GM12801 (cell line): ENCODE measurements around the gene AKAP10.

Experiments
- TF ChIP-seq, protein P1 (sequence below): IDR thresholded peaks from one replicate; pipeline ENCODE4 v1.5.1; 2011; ENCODE audit warnings: control low read depth; ENCODE audit not compliant: insufficient read length; ENCODE audit errors: extremely low read depth

AKAP10 gene

DNA sequence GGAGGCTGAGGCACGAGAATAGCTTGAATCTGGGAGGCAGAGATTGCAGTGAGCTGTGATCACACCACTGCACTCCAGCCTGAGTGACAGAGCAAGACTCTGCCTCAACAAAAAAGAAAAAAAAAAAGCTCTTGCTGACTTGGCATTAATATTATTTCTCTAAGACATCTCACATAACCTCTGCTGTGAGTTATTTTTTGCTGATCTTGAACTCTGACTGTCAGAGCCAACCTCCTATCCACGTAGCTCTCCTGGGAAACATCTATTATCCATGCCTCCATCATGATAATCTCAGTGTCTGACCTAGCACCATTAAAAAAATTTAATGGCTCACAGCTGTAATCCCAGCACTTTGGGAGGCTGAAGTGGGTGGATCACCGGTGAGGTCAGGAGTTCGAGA is 97.2 kb downstream of the AKAP10 start:
- TF ChIP-seq, protein P1, sequence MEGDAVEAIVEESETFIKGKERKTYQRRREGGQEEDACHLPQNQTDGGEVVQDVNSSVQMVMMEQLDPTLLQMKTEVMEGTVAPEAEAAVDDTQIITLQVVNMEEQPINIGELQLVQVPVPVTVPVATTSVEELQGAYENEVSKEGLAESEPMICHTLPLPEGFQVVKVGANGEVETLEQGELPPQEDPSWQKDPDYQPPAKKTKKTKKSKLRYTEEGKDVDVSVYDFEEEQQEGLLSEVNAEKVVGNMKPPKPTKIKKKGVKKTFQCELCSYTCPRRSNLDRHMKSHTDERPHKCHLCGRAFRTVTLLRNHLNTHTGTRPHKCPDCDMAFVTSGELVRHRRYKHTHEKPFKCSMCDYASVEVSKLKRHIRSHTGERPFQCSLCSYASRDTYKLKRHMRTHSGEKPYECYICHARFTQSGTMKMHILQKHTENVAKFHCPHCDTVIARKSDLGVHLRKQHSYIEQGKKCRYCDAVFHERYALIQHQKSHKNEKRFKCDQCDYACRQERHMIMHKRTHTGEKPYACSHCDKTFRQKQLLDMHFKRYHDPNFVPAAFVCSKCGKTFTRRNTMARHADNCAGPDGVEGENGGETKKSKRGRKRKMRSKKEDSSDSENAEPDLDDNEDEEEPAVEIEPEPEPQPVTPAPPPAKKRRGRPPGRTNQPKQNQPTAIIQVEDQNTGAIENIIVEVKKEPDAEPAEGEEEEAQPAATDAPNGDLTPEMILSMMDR = no peak

DNA sequence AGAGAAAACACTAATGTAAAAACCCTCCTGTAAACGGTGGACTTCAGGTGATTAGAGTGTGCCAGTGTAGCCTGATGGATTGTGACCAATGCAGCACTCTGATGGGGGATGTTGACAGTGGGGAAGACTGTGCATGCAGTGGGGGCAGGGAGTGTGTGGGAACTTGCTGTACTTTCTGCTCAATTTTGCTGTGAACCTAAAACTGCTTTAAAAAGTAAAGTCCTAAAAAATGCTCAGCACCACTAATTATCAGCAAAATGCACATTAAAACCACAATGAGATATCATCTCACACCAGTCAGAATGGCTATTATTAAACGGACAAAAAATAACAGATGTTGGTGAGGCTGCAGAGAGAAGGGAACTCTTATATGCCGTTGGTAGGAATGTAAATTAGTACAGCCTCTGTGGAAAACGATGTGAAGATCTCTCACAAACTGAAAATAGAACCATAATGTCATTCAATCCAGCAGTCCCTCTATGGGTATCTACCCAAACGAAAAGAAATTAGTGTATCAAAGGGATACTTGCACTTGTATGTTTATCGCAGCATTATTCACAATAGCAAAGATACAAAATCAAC is 100.2 kb downstream of the AKAP10 start:
- TF ChIP-seq, protein P1 = no peak

DNA sequence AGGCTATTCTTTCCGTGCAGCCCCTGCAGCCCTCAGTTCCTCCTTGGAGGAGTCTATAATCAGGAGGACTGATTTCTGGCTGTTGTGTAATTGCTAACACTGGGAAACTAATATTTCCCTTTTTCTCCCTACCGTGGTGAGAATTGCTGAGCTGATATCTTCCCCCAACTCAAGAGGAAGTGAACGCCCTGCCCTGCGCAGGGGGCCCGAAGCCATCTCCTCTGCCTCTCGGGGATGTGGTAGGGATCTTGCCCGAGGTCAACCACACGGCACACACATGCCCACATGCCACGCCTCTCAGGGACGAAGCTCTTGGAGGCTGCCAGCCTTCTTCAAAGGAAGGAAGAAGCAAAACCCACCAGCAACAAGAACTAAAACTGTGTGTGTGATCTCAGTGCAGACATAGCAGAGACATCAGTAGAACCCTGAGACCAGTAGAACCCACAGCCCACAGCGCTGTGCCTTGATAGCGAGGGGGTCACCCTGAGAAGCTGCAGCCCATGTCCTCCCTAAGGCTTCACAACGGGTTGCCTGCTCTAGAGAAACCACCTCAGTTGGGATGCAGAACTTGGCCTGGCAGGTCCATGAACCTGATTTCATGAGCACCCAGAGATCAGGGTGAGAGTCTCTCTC is 101.0 kb downstream of the AKAP10 start:
- TF ChIP-seq, protein P1 = no peak

DNA sequence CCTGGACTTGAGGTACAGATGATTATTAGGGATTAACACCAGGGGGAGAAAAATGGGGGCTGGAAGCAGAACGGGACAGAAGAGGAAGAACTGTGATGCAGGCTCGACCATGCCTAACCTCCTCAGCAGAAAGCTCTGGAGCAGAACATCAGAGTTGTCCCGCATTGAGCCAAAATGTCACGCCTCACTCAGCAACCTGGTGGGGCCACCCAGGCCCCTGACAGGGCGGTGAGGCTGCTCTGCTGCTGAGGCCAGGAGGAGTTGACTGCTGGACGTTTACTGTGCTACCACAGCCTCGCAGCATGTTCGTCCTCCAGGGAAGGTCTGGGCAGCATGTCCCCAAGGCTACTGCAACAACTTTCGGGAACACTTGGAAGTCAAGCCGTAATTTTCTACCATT is 103.4 kb downstream of the AKAP10 start:
- TF ChIP-seq, protein P1 = no peak

DNA sequence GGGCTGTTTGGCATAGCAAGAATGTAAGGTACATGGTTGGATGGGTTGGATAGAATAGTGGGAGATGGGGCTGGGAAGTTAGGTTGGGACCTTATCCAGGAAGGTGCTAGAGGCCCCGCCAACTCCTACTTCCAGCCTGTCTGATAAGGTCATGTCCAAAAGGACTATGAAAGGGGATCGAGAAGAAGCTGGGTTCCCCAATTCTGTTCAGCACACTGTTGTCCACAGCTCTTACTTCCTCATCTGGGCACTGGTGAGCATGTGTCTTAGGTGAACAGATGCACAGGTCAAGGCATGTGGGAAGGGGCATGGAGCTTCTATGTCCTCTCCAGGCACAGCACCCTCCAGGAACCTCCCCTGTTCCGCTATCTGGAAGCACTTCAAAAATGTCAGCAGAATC is 104.3 kb downstream of the AKAP10 start:
- TF ChIP-seq, protein P1 = no peak

DNA sequence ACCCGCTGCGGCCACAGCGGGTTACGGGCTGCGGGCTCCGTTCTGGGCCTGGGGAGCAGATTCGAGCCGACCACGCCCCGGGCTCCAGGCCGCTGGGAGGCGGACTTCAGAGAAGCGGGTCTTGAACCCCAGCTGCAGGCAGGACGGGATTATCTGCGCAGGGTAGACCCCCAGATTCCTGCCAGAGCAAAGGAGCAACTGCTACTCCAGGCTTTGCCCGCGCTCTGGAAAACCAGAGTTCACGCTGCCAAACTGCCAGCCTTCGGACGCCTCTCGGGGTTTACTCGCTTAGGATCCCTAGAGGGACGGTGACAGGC is 109.6 kb downstream of the AKAP10 start:
- TF ChIP-seq, protein P1 = no peak

DNA sequence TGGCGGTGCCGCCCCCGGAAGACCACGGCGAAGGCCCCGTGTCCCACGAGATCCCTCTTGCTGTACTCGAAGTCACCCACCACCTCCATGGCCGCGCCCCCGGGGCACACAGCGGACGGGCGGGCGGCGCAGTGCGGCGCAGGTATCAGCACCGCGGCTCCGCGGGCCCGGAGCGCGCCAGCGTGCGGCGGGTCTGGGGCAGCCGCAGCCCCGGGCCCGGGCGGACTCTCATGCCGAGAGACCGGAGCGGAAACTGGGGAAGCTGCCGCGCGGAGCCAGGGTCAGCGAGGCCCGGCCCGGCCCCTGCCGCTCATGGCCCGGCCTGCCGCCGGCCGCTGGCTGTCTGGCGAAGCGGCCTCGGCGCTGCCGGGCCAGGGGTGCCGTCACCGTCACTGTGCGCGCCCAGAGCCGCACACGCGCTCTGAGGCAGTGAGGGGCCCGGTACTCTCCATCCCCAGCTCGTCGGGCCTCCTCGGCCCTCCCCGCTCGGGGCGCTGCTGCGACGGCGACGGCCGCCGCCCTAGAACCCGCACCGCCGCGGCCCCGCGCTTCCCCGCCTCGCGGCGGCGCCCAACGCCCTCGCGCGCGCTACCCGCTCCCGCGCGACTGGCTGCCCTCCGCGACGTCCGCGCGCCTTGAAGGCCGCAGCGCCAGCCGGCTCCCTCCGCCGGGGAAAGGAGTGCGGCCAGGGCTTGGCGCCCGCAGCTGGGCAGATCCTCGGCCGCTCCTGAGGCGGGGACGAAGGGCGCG is 110.1 kb downstream of the AKAP10 start, which contains the start of gene ULK2:
Gene ULK2, minus strand, starts transcription at position 608 of the 750 bp plus-strand sequence. Its CDS starts 519 bp downstream, at position 89.
- TF ChIP-seq, protein P1 = no peak
